ENCODE data around the gene HLCS.

Gene HLCS

DNA sequence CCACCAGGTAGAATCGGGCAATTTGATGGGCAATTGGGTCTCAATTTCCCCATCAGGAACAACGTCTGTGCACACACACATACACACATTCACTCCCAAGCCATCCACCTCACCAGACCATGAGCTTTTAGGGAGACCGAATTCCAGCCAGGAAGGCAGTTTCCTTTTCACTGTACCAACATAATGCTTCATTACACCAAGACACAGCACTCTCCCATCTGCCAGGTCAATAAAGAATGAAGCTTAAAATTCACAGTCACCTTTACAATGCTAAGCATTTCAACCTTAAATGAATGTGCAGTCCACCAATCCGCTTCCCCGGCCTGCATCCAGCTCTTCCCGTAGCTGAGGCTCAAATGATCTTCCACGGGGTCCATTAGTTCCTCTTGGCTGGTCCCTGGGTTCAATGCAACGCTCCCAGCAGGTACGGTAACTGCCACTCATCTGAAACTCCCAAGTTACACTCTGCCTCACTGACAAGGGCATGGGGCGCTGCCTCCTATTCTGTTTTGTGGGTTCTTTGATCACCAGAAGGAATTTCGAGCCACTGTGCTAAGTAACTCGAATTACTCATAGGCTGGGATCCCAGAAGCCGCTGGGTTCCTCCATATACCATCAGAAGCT lies 162.5 kb downstream of the HLCS start:
- Histone ChIP-seq H3K27ac (no peak overlapping the region), H3K36me3 (peaks cover 4% of the 10 kb centered on the region; the same call in 1 of the 2 replicates), H3K9me3 (ENCODE audit: severe bottlenecking) (no peaks in the 10 kb centered on the region), H3K4me3 (ENCODE audit: low read depth, low read length) (no peak overlapping the region), H3K27me3 (ENCODE audit: insufficient read depth, low read depth, severe bottlenecking) (no peaks in the 10 kb centered on the region)
- no peak for DNase-seq
- no peak for TF ChIP-seq CTCF (IDR thresholded peaks at IDR 0.05; ENCODE audit: low read depth, low read length)

DNA sequence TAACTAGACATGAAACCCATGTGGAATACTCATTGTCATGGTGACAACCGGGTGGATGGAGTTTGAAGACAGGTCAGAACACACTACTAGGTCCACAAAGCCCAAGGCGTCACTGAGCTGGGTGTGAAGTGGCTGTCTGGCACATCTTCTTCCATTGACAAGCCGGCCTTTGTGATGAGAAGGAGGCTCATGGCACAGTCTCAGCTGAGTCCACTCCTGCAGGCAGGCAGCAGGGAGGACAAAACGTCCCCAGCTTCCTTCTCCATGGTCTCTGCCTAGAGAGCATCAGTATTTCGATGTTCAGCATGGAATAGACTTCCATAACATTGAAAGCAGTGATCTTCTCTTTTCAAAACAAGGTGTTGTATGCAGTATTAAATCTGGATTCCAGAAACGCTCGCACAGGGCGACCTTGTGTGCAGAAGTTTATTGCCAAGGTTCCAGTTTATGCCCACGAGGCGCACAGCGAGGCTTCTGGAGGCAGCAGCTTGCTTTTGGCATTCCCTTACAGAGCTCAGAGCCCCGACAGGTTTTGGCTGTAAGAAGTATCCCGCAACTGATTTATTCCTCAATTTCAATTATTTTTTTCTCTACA lies 163.3 kb downstream of the HLCS start:
- no peak for TF ChIP-seq CTCF (IDR thresholded peaks at IDR 0.05; ENCODE audit: low read depth, low read length)
- Histone ChIP-seq H3K4me3 (ENCODE audit: low read depth, low read length) (no peak overlapping the region), H3K9me3 (ENCODE audit: severe bottlenecking) (no peaks in the 10 kb centered on the region), H3K36me3 (peaks cover 4% of the 10 kb centered on the region; the same call in 1 of the 2 replicates), H3K27me3 (ENCODE audit: insufficient read depth, low read depth, severe bottlenecking) (no peaks in the 10 kb centered on the region), H3K27ac (no peak overlapping the region)
- DNase-seq, result no peak

DNA sequence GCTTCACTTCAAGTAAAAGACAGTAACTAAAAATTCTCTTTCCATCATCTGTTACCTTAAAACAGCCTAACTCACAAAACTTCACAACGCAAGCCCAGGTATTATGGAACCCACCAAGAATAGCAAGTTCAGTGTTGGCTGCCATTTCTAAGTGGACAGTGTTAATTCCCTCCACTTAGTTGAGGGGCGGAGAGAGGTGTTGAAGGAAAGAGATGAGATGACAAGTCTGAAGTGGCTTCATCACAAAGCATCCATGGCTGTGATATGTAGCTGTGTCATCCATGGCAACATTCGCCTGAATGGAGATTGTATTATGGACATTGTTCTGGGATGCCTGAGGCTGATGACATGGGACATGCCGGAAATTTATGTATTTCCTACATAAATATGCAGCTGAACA lies 165.7 kb downstream of the HLCS start:
- Histone ChIP-seq H3K27me3 (ENCODE audit: insufficient read depth, low read depth, severe bottlenecking) (no peaks in the 10 kb centered on the region), H3K36me3 (peaks cover 4% of the 10 kb centered on the region; the same call in 1 of the 2 replicates), H3K9me3 (ENCODE audit: severe bottlenecking) (peaks cover 3% of the 10 kb centered on the region), H3K27ac (no peak overlapping the region), H3K4me3 (ENCODE audit: low read depth, low read length) (no peak overlapping the region)
- DNase-seq, result no peak
- no peak for TF ChIP-seq CTCF (IDR thresholded peaks at IDR 0.05; ENCODE audit: low read depth, low read length)

- TF ChIP-seq CTCF (IDR thresholded peaks at IDR 0.05; ENCODE audit: low read depth, low read length), result no peak
- Histone ChIP-seq H3K27me3 (ENCODE audit: insufficient read depth, low read depth, severe bottlenecking) (no peaks in the 10 kb centered on the region), H3K4me3 (ENCODE audit: low read depth, low read length) (no peak overlapping the region), H3K36me3 (peaks cover 4% of the 10 kb centered on the region; the same call in 1 of the 2 replicates), H3K9me3 (ENCODE audit: severe bottlenecking) (peaks cover 3% of the 10 kb centered on the region), H3K27ac (no peak overlapping the region)
- no peak for DNase-seq
Observed at GRCh38 chr21:36799869-36800268, 166.6 kb downstream of the HLCS start.

DNA sequence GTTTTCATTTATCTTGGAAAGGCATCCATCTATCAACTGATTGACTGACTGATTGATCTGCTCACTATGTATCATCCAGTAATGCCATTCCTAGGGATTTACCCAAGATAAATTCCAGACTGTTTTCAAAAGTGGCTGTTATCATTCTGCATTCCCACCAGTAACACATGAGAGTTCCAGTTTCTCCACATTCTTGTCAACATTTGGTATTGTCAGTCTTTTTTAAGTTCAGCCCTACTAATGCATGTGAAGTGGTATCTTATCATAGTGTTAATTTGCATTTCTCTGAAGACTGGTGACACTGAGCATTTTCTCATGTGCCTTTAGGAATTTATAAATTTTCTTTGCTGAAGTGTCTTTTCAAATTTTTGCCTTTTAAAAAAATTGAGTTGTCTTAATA lies 168.0 kb downstream of the HLCS start:
- no peak for DNase-seq
- no peak overlapping the region for H3K27ac ChIP-seq
- TF ChIP-seq CTCF (IDR thresholded peaks at IDR 0.05; ENCODE audit: low read depth, low read length), result no peak
- H3K36me3 ChIP-seq, result peaks cover 4% of the 10 kb centered on the region; the same call in 1 of the 2 replicates
- no peak overlapping the region for H3K4me3 ChIP-seq (ENCODE audit: low read depth, low read length)
- peaks cover 3% of the 10 kb centered on the region for H3K9me3 ChIP-seq (ENCODE audit: severe bottlenecking)
- no peaks in the 10 kb centered on the region for H3K27me3 ChIP-seq (ENCODE audit: insufficient read depth, low read depth, severe bottlenecking)

All from WERI-Rb-1 (cell line).